HG03439 (cell line): ENCODE data around the gene PADI3.

Experiments used
- ATAC-seq: cut with Tn5 transposase; IDR thresholded peaks from one replicate; pipeline ENCODE4 v1.9.1; 2021; ENCODE audit warnings: mild to moderate bottlenecking, moderate library complexity; ENCODE audit not compliant: unreplicated experiment

The PADI3 gene

GRCh38 chr1:17295292-17295691, 46.4 kb downstream of the PADI3 start:
- no peak for ATAC-seq

- no peak for ATAC-seq
Observed at GRCh38 chr1:17296086-17296485, 47.2 kb downstream of the PADI3 start.

- ATAC-seq: no peak
Observed at GRCh38 chr1:17297991-17298390, 49.1 kb downstream of the PADI3 start.

- no peak for ATAC-seq
Observed at GRCh38 chr1:17301767-17302166, 52.9 kb downstream of the PADI3 start.

GRCh38 chr1:17304151-17304825, 55.4 kb downstream of the PADI3 start:
- no peak for ATAC-seq

GRCh38 chr1:17304826-17305175, 55.9 kb downstream of the PADI3 start:
- ATAC-seq: no peak

- ATAC-seq: no peak
Observed at GRCh38 chr1:17305576-17306095, 56.7 kb downstream of the PADI3 start.

GRCh38 chr1:17306407-17306806, 57.5 kb downstream of the PADI3 start:
- ATAC-seq: no peak

GRCh38 chr1:17306921-17307320, 58.0 kb downstream of the PADI3 start:
- no peak for ATAC-seq

GRCh38 chr1:17307329-17307728, 58.4 kb downstream of the PADI3 start:
- no peak for ATAC-seq

- ATAC-seq: no peak
Observed at GRCh38 chr1:17307946-17308345, 59.0 kb downstream of the PADI3 start, which contains the start of gene PADI4. TSS of gene PADI4 (plus strand) at chr1:17308197. CDS start at chr1:17308223, 26 bp downstream.

- ATAC-seq: no peak
Observed at GRCh38 chr1:17308593-17308992, 59.7 kb downstream of the PADI3 start.

GRCh38 chr1:17309426-17310067, 60.6 kb downstream of the PADI3 start:
- no peak for ATAC-seq

- ATAC-seq: no peak
Observed at GRCh38 chr1:17310068-17310640, 61.3 kb downstream of the PADI3 start.

- no peak for ATAC-seq
Observed at GRCh38 chr1:17313530-17314309, 64.8 kb downstream of the PADI3 start.

- ATAC-seq: no peak
Observed at GRCh38 chr1:17314491-17314971, 65.6 kb downstream of the PADI3 start.

GRCh38 chr1:17315542-17316130, 66.7 kb downstream of the PADI3 start:
- ATAC-seq: no peak

- no peak for ATAC-seq
Observed at GRCh38 chr1:17316704-17317103, 67.8 kb downstream of the PADI3 start.

- ATAC-seq: no peak
Observed at GRCh38 chr1:17318262-17318661, 69.4 kb downstream of the PADI3 start.

GRCh38 chr1:17319561-17320350, 70.9 kb downstream of the PADI3 start:
- no peak for ATAC-seq
